ENCODE data around the gene IQCK.

IQCK gene

GRCh38 chr16:19853132-19853741, 135.2 kb downstream of the IQCK start:
- no peak for DNase-seq (ENCODE audit: low read depth)
- TF ChIP-seq, protein P1, sequence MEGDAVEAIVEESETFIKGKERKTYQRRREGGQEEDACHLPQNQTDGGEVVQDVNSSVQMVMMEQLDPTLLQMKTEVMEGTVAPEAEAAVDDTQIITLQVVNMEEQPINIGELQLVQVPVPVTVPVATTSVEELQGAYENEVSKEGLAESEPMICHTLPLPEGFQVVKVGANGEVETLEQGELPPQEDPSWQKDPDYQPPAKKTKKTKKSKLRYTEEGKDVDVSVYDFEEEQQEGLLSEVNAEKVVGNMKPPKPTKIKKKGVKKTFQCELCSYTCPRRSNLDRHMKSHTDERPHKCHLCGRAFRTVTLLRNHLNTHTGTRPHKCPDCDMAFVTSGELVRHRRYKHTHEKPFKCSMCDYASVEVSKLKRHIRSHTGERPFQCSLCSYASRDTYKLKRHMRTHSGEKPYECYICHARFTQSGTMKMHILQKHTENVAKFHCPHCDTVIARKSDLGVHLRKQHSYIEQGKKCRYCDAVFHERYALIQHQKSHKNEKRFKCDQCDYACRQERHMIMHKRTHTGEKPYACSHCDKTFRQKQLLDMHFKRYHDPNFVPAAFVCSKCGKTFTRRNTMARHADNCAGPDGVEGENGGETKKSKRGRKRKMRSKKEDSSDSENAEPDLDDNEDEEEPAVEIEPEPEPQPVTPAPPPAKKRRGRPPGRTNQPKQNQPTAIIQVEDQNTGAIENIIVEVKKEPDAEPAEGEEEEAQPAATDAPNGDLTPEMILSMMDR (IDR thresholded peaks at IDR 0.05; ENCODE audit: control insufficient read depth, insufficient read depth, low read depth, low read length, missing control alignments) = no peak
- no peak overlapping the region for H3K4me3 ChIP-seq (ENCODE audit: control insufficient read depth, low read depth, low read length)

GRCh38 chr16:19853742-19854542, 135.9 kb downstream of the IQCK start:
- H3K4me3 ChIP-seq (ENCODE audit: control insufficient read depth, low read depth, low read length) = no peak overlapping the region
- no peak for DNase-seq (ENCODE audit: low read depth)
- TF ChIP-seq, protein P1 (IDR thresholded peaks at IDR 0.05; ENCODE audit: control insufficient read depth, insufficient read depth, low read depth, low read length, missing control alignments) = no peak

- no peak for DNase-seq (ENCODE audit: low read depth)
- no peak overlapping the region for H3K4me3 ChIP-seq (ENCODE audit: control insufficient read depth, low read depth, low read length)
- TF ChIP-seq, protein P1 (IDR thresholded peaks at IDR 0.05; ENCODE audit: control insufficient read depth, insufficient read depth, low read depth, low read length, missing control alignments) = no peak
These were observed 136.4 kb downstream of the IQCK start for GRCh38 chr16:19854543-19854876.

GRCh38 chr16:19856120-19856519, 138.0 kb downstream of the IQCK start:
- no peak overlapping the region for H3K4me3 ChIP-seq (ENCODE audit: control insufficient read depth, low read depth, low read length)
- TF ChIP-seq, protein P1 (IDR thresholded peaks at IDR 0.05; ENCODE audit: control insufficient read depth, insufficient read depth, low read depth, low read length, missing control alignments) = no peak
- no peak for DNase-seq (ENCODE audit: low read depth)

DNA sequence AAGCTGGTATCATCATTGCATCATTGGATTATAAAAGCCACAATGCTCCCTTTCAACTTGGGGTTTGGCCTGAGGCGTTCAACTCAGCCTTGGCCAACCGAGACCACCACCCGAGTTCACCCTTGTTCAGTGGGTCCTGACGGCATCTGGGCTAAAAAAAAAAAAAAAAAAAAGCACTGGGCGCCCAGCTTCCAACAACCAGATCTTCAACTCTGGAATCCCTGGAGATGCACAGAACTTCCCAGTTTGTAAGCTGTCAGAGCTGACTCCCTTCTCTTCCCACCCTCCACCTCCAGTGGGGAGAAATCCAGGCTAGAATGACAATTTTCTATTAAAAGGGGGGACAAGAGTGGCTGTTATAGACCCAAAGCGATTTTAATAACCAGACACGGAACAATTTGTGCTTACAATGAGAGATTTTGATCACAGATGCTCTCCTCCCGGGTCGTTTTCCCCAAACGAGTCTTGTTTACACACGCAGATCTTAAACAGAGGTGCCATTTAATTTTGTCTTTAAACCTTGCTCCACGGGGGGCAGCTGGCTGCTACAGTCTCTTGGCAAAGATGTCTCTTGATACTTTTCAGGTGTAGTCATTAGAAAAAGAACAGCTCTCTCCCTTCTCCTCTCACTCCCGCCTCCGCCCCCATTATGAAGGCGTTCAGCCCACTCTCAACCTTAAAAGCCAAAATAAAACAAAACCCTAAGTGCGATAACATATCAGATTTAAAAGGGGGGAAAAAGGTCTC, 139.7 kb downstream of the IQCK start:
- H3K4me3 ChIP-seq (ENCODE audit: control insufficient read depth, low read depth, low read length) = no peak overlapping the region
- TF ChIP-seq, protein P1 (IDR thresholded peaks at IDR 0.05; ENCODE audit: control insufficient read depth, insufficient read depth, low read depth, low read length, missing control alignments) = no peak
- no peak for DNase-seq (ENCODE audit: low read depth)

DNA sequence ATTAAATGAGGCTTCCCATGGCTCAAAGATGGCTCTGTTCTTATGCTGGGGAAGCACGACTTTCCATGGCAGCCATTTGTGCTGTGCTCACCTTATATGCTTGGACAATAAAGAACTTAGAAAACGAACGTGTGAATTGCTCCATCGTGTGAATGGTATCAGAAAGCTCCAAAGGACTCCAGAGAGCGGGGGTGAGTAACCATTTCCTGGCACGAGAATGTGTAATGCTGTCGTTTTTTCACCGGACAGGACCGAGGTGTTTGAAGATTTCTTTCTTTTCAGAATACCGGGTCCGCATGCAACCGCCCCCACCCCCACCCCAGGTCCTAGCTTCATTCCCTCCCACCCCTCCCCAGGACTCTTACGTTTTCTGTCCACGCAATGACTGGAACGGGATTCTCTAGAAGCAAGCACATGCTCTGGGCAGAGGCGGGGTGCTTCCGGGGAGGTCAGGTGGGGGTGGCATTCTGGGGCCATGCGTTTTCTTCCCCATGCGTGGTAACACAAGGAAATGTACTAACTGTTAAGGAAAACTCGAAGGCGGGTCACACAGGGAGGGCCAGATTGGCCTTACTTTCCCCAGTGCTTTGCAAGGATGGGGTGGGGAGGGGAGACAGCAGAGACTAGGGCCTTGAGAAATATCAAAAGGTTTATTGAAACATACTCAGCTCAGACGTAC, 140.4 kb downstream of the IQCK start:
- no peak overlapping the region for H3K4me3 ChIP-seq (ENCODE audit: control insufficient read depth, low read depth, low read length)
- TF ChIP-seq, protein P1 (IDR thresholded peaks at IDR 0.05; ENCODE audit: control insufficient read depth, insufficient read depth, low read depth, low read length, missing control alignments) = no peak
- no peak for DNase-seq (ENCODE audit: low read depth)

Measured in AG09309 (cell line).